Cardiac muscle cell (in vitro differentiated cells and primary cell): Measurements from ENCODE around the gene DDX39A. TPM values are rescaled to one million over a fixed set of nuclear protein-coding genes. Genes with fewer than 3 reads are reported as not detected.
A peak's percentile ranks its signal among the peaks of the same experiment; 100 is the strongest.

Experiments
- DNase-seq, 2 donors: peaks; one replicate each; pipeline versions ENCODE4 v3.0.0 to v3.0.0-alpha.2; 2010 to 2017; ENCODE audit warnings: low read depth in 1 of 2, low spot score in 1 of 2
- H3K27ac ChIP-seq: fragments of 200-600 bp; sonication (generic); 2 replicates; pipeline ENCODE4 v1.5.1; 2016
- H3K27me3 ChIP-seq: fragments of 200-600 bp; sonication (generic); 2 replicates; pipeline ENCODE4 v1.6.0; 2016; ENCODE audit warnings: control low read depth
- H3K36me3 ChIP-seq: fragments of 200-600 bp; sonication (generic); 2 replicates; pipeline ENCODE4 v1.5.1; 2016; ENCODE audit warnings: control low read depth
- H3K4me1 ChIP-seq: fragments of 200-600 bp; sonication (generic); 2 replicates; pipeline ENCODE4 v1.8.1; 2017; ENCODE audit warnings: low read depth, mild to moderate bottlenecking, mixed run types
- H3K4me3 ChIP-seq: fragments of 200-600 bp; sonication (generic); 2 replicates; pipeline ENCODE4 v1.5.1; 2016; ENCODE audit warnings: mild to moderate bottlenecking
- H3K9me3 ChIP-seq: fragments of 200-600 bp; sonication (generic); 2 replicates; pipeline ENCODE4 v1.5.1; 2017; ENCODE audit warnings: low read depth, mild to moderate bottlenecking, control low read depth
- polyA plus RNA-seq: library from polyadenylated mRNA; unstranded; fragments of >200 nt; fragmentation: Nextera tagmentation; extraction: Ambion mirVana; gene quantifications from 2 replicates; pipeline ENCODE4 v1.2.1, GENCODE V29; 2016
- total RNA-seq: library from RNA; depleted of rRNA; stranded (reverse); fragments of >200 nt; gene quantifications from 2 replicates; pipeline ENCODE4 v1.2.3, GENCODE V29; 2016
- TF ChIP-seq, protein P1 (sequence below): IDR thresholded peaks from 2 replicates; pipeline ENCODE4 v1.5.1; 2012; ENCODE audit warnings: low read depth, mild to moderate bottlenecking, low read length

The DDX39A gene
- total and polyA plus RNA-seq, 2 experiments from 2014 or later: 73.3 to 77.0 TPM

DNA sequence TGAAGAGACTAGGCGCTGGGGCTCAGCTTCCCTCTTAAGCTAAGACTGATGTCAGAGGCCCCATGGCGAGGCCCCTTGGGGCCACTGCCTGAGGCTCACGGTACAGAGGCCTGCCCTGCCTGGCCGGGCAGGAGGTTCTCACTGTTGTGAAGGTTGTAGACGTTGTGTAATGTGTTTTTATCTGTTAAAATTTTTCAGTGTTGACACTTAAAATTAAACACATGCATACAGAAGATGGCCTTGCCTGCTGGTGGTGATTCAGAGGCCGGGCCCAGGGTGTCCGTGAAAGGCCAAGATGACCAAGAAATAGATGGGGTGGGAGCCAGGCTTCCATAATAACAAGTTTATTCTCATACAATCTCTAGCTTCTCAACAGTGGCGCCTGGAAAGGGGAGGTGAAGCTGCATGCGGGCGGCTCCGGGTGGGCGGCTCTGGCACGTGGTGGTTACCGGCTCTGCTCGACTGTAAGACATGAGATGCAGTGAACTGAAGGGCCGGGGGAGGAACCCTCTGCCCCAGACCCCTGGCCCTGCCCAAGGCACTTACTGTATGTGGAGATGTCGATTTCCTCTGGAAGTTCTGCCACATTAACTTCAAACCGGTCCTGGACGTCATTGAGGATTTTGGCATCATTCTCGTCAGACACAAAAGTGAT is 10.5 kb downstream of the DDX39A start:
- Histone ChIP-seq H3K4me1 (no peaks in the 10 kb centered on the region), H3K27me3 (no peaks in the 10 kb centered on the region), H3K4me3 (no peak overlapping the region), H3K9me3 (no peaks in the 10 kb centered on the region), H3K36me3 (peaks cover 40% of the 10 kb centered on the region), H3K27ac (no peak overlapping the region)
- peak in 1 of 2 donors; percentile 33 for DNase-seq
- TF ChIP-seq, protein P1, sequence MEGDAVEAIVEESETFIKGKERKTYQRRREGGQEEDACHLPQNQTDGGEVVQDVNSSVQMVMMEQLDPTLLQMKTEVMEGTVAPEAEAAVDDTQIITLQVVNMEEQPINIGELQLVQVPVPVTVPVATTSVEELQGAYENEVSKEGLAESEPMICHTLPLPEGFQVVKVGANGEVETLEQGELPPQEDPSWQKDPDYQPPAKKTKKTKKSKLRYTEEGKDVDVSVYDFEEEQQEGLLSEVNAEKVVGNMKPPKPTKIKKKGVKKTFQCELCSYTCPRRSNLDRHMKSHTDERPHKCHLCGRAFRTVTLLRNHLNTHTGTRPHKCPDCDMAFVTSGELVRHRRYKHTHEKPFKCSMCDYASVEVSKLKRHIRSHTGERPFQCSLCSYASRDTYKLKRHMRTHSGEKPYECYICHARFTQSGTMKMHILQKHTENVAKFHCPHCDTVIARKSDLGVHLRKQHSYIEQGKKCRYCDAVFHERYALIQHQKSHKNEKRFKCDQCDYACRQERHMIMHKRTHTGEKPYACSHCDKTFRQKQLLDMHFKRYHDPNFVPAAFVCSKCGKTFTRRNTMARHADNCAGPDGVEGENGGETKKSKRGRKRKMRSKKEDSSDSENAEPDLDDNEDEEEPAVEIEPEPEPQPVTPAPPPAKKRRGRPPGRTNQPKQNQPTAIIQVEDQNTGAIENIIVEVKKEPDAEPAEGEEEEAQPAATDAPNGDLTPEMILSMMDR: no peak

DNA sequence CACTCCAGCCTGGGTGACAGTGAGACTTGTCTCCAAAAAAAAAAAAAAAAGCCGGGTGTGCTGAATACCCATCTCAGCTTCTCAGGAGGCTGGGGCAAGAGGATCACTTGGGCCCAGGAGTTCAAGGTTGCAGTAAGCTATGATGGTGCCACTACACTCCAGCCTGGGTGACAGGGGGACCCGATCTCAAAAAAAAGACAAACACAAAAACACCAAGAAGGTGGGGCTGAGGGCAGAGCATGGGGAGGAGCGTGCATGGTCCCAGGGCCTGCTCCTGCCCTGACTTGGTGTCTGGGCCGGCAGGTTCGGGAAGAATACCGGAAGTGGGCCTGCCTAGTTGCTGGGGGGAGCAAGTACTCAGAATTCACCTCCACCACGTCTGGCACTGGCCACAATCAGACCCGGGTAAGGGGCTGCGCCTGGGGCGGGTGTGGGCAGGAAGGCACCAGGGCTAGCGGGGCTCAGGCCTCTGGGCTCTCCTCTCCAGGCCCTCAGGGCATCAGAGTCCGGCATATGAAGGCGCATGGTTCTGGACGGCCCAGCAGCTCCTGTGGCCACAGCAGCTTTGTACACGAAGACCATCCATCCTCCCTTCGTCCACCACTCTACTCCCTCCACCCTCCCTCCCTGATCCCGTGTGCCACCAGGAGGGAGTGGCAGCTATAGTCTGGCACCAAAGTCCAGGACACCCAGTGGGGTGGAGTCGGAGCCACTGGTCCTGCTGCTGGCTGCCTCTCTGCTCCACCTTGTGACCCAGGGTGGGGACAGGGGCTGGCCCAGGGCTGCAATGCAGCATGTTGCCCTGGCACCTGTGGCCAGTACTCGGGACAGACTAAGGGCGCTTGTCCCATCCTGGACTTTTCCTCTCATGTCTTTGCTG is 11.3 kb downstream of the DDX39A start:
- Histone ChIP-seq H3K36me3 (peaks cover 40% of the 10 kb centered on the region), H3K4me3 (no peak overlapping the region), H3K27me3 (no peaks in the 10 kb centered on the region), H3K4me1 (no peaks in the 10 kb centered on the region), H3K9me3 (no peaks in the 10 kb centered on the region), H3K27ac (no peak overlapping the region)
- TF ChIP-seq, protein P1: no peak
- no peak for DNase-seq

DNA sequence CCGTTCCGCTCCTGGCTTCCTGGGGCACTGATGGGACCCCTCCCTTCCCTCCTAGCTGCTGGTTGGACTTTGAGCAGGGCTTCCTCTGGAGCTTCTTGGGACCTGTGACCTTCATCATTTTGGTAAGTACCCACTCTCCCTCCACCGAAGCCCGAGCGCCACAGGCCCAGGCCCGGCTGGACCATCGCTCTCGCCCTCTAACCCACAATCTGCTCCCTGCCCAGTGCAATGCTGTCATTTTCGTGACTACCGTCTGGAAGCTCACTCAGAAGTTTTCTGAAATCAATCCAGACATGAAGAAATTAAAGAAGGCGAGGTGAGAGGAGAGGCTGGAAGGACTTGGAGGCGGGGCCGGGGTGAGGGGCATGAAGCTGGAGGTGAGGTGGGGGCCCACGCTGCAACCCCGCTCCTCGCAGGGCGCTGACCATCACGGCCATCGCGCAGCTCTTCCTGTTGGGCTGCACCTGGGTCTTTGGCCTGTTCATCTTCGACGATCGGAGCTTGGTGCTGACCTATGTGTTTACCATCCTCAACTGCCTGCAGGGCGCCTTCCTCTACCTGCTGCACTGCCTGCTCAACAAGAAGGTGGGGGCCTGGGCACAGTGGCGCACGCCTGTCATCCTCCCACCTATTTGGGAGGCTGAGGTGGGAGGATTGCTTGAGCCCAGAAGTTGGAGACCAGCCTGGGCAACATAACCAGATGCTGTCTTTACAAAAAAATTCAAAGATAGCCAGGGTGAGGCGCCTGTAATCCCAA is 12.3 kb downstream of the DDX39A start:
- H3K27ac ChIP-seq: peak overlapping the region; percentile 57
- TF ChIP-seq, protein P1: no peak
- no peaks in the 10 kb centered on the region for H3K27me3 ChIP-seq
- H3K4me3 ChIP-seq: no peak overlapping the region
- H3K4me1 ChIP-seq: no peaks in the 10 kb centered on the region
- H3K36me3 ChIP-seq: peaks cover 31% of the 10 kb centered on the region
- H3K9me3 ChIP-seq: no peaks in the 10 kb centered on the region
- DNase-seq: no peak

DNA sequence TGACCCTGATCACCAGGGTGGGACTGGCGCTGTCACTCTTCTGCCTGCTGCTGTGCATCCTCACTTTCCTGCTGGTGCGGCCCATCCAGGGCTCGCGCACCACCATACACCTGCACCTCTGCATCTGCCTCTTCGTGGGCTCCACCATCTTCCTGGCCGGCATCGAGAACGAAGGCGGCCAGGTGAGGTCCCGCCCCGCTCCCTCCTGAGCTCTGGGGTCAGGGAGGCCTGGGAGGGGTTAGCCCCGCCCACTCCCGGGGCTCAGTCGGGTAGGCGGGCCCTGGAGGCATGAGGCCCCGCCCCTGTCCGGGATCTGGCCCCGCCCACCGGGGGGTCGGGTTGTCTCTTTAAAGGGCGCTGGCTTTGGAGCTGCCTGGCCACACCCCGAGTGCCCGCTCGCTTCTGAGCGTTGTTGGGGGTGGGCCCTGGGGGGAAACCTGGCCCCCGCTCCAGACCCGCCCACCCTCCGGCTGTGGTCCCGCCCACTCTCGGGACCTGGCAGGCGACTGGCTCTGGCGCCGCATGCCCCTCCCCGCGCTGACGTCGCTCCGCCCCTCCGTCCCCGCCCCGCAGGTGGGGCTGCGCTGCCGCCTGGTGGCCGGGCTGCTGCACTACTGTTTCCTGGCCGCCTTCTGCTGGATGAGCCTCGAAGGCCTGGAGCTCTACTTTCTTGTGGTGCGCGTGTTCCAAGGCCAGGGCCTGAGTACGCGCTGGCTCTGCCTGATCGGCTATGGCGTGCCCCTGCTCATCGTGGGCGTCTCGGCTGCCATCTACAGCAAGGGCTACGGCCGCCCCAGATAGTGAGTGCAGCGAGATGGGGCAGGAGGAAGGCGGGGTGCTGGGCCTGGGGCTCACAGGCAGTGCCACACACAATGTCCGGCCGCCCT is 13.1 kb downstream of the DDX39A start:
- Histone ChIP-seq H3K36me3 (peaks cover 29% of the 10 kb centered on the region), H3K27ac (peak overlapping the region; percentile 57)

More for the DNA sequence above, 13.1 kb downstream of the DDX39A start:
- TF ChIP-seq, protein P1: peak; percentile 48
- DNase-seq: peak; percentile 95 to 97
- H3K27me3 ChIP-seq: no peaks in the 10 kb centered on the region
- no peak overlapping the region for H3K4me3 ChIP-seq
- H3K4me1 ChIP-seq: no peaks in the 10 kb centered on the region
- no peaks in the 10 kb centered on the region for H3K9me3 ChIP-seq
